NCI-H2196 treated with DMSO at 0.1 percent for 48 hours (cell line): ENCODE data around the gene TRPM8.
"Not testable (repeated sequence)": the region's sequence is repeated elsewhere in the genome, so short reads cannot be mapped to it uniquely, and the experiment has no call there.

ENCODE experiments used
- DNase-seq: peaks from one replicate; lab custom pipeline; 2025; ENCODE audit not compliant: unreplicated experiment; lab: John Stamatoyannopoulos, UW

The TRPM8 gene

GRCh38 chr2:233917116-233917515, at the start of gene TRPM8:
TRPM8 (plus strand) TSS chr2:233917373; CDS start chr2:233926538, 9,165 bp downstream.
- no peak for DNase-seq

GRCh38 chr2:233867993-233868532, 49.1 kb upstream of the TRPM8 start, which contains the start of gene MSL3B:
MSL3B (minus strand) TSS chr2:233868386.
- DNase-seq = peak; percentile 22

DNA sequence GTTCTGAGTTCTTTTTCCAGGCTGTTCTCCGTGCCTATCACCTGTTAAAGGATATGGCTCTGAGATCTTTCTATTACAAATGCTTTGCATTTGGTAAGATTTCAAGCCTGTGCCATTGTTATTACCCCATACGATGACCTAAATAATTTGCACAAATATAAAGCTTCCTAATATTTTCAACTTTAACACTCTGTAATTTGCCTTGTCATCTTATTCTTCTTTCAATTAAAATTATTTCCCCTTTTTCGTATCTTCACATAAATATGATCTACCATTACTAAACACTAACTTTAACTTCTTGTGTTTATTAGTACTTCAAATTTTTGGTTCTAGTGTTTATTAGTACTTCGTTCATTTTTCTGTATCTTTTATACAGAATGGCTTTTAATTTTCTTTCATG, 45.7 kb upstream of the TRPM8 start:
- no peak for DNase-seq

DNA sequence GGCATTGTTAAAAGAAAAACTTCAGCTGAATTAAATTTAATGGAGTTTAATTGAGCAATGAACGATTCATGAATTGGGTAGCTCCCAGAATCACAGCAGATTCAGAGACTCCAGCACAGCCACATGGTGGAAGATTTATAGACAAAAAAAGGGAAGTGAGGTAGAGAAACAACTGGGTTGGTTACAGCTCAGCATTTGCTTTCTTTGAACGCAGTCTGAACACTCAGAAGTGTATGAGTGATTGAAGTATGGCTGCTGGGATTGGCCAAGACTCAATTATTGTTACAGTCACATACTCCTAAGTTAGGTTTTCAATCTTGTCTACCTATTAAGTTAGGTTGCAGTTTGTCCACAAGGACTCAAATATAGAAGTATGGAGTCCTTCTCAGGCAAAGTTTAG, 45.0 kb upstream of the TRPM8 start:
- not testable (repeated sequence) for DNase-seq

- DNase-seq = no peak
These were observed 34.8 kb upstream of the TRPM8 start for GRCh38 chr2:233882353-233882752.

GRCh38 chr2:233892793-233893192, 24.4 kb upstream of the TRPM8 start:
- DNase-seq = no peak

GRCh38 chr2:233896253-233896652, 20.9 kb upstream of the TRPM8 start:
- not testable (repeated sequence) for DNase-seq

GRCh38 chr2:233901367-233901766, 15.8 kb upstream of the TRPM8 start:
- no peak for DNase-seq

GRCh38 chr2:233901884-233902283, 15.3 kb upstream of the TRPM8 start:
- no peak for DNase-seq

DNA sequence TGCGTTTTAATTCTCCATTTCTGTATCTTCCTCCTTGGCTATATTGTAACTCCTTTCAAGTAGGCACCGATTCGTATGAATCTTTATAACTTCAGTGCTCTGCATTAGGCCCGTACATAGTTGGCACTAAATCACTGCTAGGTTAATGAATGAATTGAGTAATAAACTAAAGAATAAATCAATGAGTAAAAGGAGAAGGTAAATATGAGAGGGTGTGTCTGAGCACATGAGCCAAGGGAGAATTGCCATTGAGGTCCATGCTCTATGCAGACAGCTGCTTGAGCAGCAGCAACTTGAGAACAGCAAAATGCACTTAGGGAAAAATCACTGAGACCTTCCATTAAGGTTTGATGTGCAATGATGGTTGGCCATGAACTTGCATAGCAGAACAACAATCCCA, 11.2 kb upstream of the TRPM8 start:
- DNase-seq = no peak

DNA sequence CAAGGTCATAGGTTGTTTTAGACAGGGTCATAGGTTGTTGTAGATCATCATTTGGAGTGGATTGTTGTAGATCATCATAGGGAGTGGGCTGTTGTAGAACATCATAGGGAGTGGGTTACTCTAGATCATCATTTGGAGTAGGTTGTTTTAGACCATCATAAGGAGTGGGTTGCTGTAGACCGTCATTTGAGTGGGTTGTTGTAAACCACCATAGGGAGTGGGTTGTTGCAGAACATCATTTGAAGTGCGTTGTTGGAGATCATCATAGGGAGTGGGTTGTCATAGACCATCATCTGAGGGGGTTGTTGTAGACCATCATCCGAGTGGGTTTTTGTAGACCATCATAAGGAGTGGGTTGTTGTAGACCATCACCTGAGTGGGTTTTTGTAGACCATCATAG, 9.5 kb upstream of the TRPM8 start:
- DNase-seq = no peak

GRCh38 chr2:233912691-233913423, 4.3 kb upstream of the TRPM8 start:
- no peak for DNase-seq

GRCh38 chr2:233915128-233915527, 2.0 kb upstream of the TRPM8 start:
- DNase-seq = peak; percentile 27

- no peak for DNase-seq
These were observed 2.1 kb downstream of the TRPM8 start for GRCh38 chr2:233919319-233919718.

DNA sequence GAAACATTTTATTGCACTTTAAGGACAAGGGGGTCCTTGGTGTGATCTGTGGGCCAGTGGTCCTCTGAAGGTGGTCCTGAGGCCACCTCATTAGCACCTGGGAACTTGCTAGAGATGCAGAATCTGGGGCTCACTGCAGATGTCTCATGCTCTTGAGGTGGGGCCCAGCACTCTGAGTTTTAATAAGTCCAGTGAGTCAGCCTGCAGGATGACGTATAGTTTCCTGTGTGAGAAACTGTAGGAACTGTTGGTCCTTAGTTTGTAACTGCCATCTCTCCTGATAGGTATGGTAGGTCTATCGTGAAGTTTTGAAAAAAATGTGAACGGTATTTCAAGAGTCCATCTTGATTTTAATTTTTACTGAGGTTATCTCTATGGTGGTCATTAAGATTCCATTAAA, 2.8 kb downstream of the TRPM8 start:
- no peak for DNase-seq

DNA sequence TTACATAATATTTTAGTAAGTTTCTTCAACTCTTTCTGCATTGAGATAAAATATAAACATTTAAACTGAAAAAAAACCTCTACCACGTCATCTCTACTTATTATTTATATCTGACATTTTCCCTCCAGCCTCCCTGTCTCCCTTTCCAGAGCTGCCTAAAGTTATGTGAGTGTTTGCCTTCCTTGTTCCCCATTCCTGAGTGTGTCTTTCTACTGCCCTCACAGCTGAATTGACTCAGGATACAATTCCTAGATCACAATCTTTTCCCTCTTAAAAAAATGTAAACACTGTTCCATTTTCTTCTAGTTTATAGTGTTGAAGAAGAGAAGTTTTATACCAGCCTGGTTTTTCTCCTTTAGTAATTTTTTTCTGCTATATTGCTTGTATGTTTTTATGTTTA, 5.3 kb downstream of the TRPM8 start:
- no peak for DNase-seq

- DNase-seq = no peak
These were observed 8.2 kb downstream of the TRPM8 start for GRCh38 chr2:233925402-233925801.

DNA sequence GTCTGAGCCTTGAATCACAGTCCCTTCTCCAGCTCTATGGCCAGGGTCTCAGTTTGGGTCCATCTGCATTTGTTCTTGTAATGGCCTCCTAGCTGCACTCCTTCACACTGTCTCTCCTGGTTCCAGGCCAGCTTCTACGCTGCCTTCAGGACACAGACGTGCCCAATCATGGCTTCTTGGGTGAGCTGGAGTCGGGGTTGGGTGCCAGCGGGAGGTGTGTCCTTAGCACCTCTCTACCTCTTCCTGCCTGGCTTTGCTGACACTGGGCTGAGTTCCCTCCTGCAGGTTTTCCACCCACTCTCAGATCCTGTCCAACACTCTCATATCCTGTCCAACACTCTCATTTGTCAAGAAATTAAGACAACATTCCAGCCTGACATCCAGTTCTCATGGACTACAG, 9.6 kb downstream of the TRPM8 start:
- no peak for DNase-seq

- no peak for DNase-seq
These were observed 11.6 kb downstream of the TRPM8 start for GRCh38 chr2:233928594-233929351.

GRCh38 chr2:233929352-233930022, 12.3 kb downstream of the TRPM8 start:
- no peak for DNase-seq

DNA sequence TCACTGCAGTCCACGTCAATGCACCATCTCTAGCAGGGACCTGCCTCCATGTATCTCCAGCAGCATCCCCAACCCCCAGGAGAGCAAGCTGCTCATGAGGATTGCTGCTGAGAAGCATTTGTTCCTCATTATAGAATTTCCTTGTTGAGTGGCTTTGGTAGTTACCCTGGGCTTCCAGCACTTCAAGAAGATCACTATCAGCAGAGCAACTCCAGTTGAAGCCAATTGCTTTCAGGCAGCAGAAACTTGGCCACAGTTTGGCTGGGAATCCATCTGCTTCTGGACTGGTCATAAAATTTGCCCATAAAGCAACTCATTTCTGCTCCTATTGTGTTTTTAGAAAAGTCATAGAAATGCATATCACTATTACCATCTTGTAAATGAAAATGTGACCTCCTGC, 17.4 kb downstream of the TRPM8 start:
- DNase-seq = peak; percentile 49

DNA sequence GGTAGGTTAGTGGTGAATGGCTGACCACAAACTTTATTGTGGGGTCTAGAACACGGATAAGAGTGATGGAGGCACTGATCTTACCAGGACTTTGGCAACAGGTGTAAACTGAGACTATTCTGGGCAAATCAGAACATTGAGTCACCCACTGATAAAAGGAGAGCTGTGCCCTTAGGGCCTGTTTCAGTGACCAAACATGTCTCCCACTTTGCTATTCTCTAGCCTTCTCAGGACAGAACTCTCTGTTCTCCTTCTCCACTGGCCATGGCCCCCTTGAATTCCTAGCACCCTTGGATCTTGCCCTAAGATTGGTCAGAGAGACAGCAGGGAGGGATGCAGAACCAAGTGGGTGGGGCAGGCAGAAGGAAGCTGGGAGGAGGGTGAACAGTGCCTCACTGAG, 18.3 kb downstream of the TRPM8 start:
- no peak for DNase-seq
